Fibroblast of villous mesenchyme (primary cell): ENCODE results near the gene ESM1. TPM values are rescaled to one million over a fixed set of nuclear protein-coding genes. Genes with fewer than 3 reads are reported as not detected.
"Not testable (repeated sequence)": the region's sequence is repeated elsewhere in the genome, so short reads cannot be mapped to it uniquely, and the experiment has no call there.

ENCODE experiments used
- DNase-seq: peaks from one replicate; pipeline ENCODE4 v3.0.0-alpha.2; 2010; ENCODE audit warnings: low read depth
- H3K4me3 ChIP-seq: 2 replicates; pipeline ENCODE4 v1.5.1; 2011; ENCODE audit warnings: low read depth, mild to moderate bottlenecking, low read length
- CTCF ChIP-seq: IDR thresholded peaks from 2 replicates; pipeline ENCODE4 v1.5.1; 2012; ENCODE audit warnings: low read depth, mild to moderate bottlenecking, low read length; ENCODE audit not compliant: insufficient read depth
- total RNA-seq: library from RNA; depleted of rRNA; stranded (reverse); fragments of >200 nt; gene quantifications from 2 replicates; pipeline ENCODE4 v1.2.3, GENCODE V29; 2012

The ESM1 gene
- total RNA-seq, 1 donor, result 0.86 TPM

GRCh38 chr5:55022450-55022849 lies 37.1 kb upstream of the ESM1 start:
- no peak for TF ChIP-seq CTCF
- DNase-seq, result no peak
- H3K4me3 ChIP-seq, result no peak overlapping the region

GRCh38 chr5:55021821-55022220 lies 36.4 kb upstream of the ESM1 start:
- no peak for DNase-seq
- no peak overlapping the region for H3K4me3 ChIP-seq
- no peak for TF ChIP-seq CTCF

GRCh38 chr5:55021410-55021809 lies 36.0 kb upstream of the ESM1 start:
- no peak for TF ChIP-seq CTCF
- no peak for DNase-seq
- H3K4me3 ChIP-seq, result no peak overlapping the region

DNA sequence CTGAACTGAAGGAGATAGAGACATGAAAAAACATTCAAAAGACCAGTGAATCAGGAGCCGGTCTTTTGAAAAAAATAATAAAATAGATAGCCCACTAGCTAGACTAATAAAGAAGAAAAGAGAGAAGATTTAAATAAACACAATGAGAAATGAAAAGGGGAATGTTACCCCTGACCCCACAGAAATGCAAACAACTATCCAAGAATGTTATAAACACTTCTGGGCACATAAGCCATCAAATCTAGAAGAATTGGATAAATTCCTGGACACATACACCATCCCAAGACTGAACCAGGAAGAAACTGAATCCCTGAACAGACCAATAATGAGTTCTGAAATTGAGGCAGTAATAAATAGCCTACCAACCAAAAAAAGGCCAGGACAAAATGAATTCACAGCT lies 24.8 kb upstream of the ESM1 start:
- DNase-seq, H3K4me3 ChIP-seq: not testable (repeated sequence)

GRCh38 chr5:55004729-55005128 lies 19.3 kb upstream of the ESM1 start:
- peak; percentile 13 for DNase-seq
- no peak overlapping the region for H3K4me3 ChIP-seq
- no peak for TF ChIP-seq CTCF

GRCh38 chr5:55003432-55004065 lies 18.2 kb upstream of the ESM1 start:
- no peak for TF ChIP-seq CTCF
- peak; percentile 30 for DNase-seq
- H3K4me3 ChIP-seq, result no peak overlapping the region

GRCh38 chr5:55002166-55002565 lies 16.8 kb upstream of the ESM1 start:
- not testable (repeated sequence) for DNase-seq, H3K4me3 ChIP-seq

- H3K4me3 ChIP-seq, result no peak overlapping the region
- no peak for DNase-seq
- no peak for TF ChIP-seq CTCF
Measured at GRCh38 chr5:54997081-54997480, 11.7 kb upstream of the ESM1 start.
